Heart right ventricle (tissue), 16 donors: ENCODE data around the gene GPRASP3. TPM values are rescaled to one million over a fixed set of nuclear protein-coding genes. Genes with fewer than 3 reads are reported as not detected.

Experiments used
- ATAC-seq, 8 donors: fragments of 200-7000 bp; cut with Tn5 transposase; one replicate each; pipeline ENCODE4 v1.9.1; 2020; ENCODE audit warnings: mild to moderate bottlenecking in 8 of 8, moderate library complexity in 8 of 8, moderate number of reproducible peaks in 1 of 8
- DNase-seq, 2 donors: peaks; one replicate each; pipeline ENCODE4 v3.0.0-alpha.2; 2020
- H3K27ac ChIP-seq, 10 donors: fragments of 200-600 bp; sonication (generic) in 2 of 10; one replicate each; pipeline versions ENCODE4 v1.5.0 to v1.8.0; 2020 to 2022; ENCODE audit warnings: mild to moderate bottlenecking in 3 of 10
- H3K27me3 ChIP-seq, 7 donors: fragments of 200-600 bp; one replicate each; pipeline ENCODE4 v1.8.0; 2021 to 2022; ENCODE audit warnings: mild to moderate bottlenecking in 2 of 7
- H3K36me3 ChIP-seq, 9 donors: fragments of 200-600 bp; sonication (generic) in 1 of 9; one replicate each; pipeline versions ENCODE4 v1.5.0 to v1.8.0; 2020 to 2022; ENCODE audit warnings: mild to moderate bottlenecking in 2 of 9
- H3K4me1 ChIP-seq, 9 donors: fragments of 200-600 bp; sonication (generic) in 1 of 9; one replicate each; pipeline versions ENCODE4 v1.5.0 to v1.8.0; 2020 to 2022; ENCODE audit warnings: mild to moderate bottlenecking in 4 of 9
- H3K4me3 ChIP-seq, 10 donors: fragments of 200-600 bp; sonication (generic) in 2 of 10; one replicate each; pipeline versions ENCODE4 v1.5.0 to v1.8.0; 2020 to 2022; ENCODE audit warnings: mild to moderate bottlenecking in 7 of 10, moderate library complexity in 2 of 10
- H3K9me3 ChIP-seq, 11 donors: fragments of 200-600 bp in 10 of 11; sonication (generic) in 2 of 11; one replicate each; pipeline versions ENCODE4 v1.5.0 to v1.8.0; 2013 to 2022; ENCODE audit warnings: mild to moderate bottlenecking in 2 of 11, control low read depth in 1 of 11, moderate library complexity in 1 of 11
- WGBS, 2 donors: extraction: QIAGEN DNeasy Blood & Tissue Kit; methylation state at CpG; one replicate each; pipeline ENCODE4 v1.1.7; 2013; ENCODE audit warnings: inconsistent platforms in 1 of 2; 5-methylcytosine and 5-hydroxymethylcytosine counted together
- intact Hi-C, 10 donors: fragments of 100-400 bp; cut with DNase I; formaldehyde crosslinking; loops; one replicate each; pipeline versions ENCODE4 v1.11.1 to v1.14.2; 2022
- polyA plus RNA-seq, 2 donors: library from polyadenylated mRNA; stranded (reverse); fragments of 200-250 nt; gene quantifications; one replicate each; pipeline ENCODE4 v1.2.3, GENCODE V29; 2013
- total RNA-seq, 10 donors: library from RNA; stranded (reverse); fragmentation: NEBNext Ultra II Directional in 3 of 10; extraction: Animal tissue kit (Norgen Biotek cat#: 25700) in 3 of 10; gene quantifications; one replicate each; pipeline versions ENCODE4 v1.2.1 to v1.2.4, GENCODE V29; 2021 to 2023
- TF ChIP-seq, protein P1 (sequence below), 9 donors: fragments of 200-600 bp; sonication (generic) in 2 of 9; IDR thresholded peaks; one replicate each; pipeline versions ENCODE4 v1.5.0 to v1.8.0; 2021 to 2022; ENCODE audit warnings: antibody characterized with exemption in 9 of 9, mild to moderate bottlenecking in 5 of 9, moderate library complexity in 1 of 9
- donor health status: Arrhythmogenic right ventricular cardiomyopathy.
- donor health status: ischemic (EF 13 %, LVEDD 7.1; RV severe dilation, severe dysfunction).
- donor health status: healthy with polysubstance abuse.
- donor health status: DM: no; HTN: yes; CAD: no.
- donor health status: DM: no; HTN: no; CAD: no.
- donor health status: ischemic (EF 25% LVEDD 6.9; RV normal size, moderate dysfunction).
- donor health status: ischemic (EF 25% LVEDD 5.7; RV mildly dilated, moderate dysfunction).
- donor health status: healthy.
- donor health status: DM: yes; HTN: yes; CAD: no.
- donor health status: Ischemic cardiomyopathy.
- donor health status: ischemic (EF 35%, LVEDD 5.7; RV mildly dilated, moderate dysfunction).
- donor health status: nonischemic (EF 11% LVEDD 7.7; RV severe dilation, severe dysfunction).
- donor health status: DM: yes; HTN: yes; CAD: no.
- donor health status: PGD.
- donor health status: ischemic (EF 29% LVEDD 5.4; RV normal size, mild dysfunction).
- donor health status: nonischemic (EF 23%, LVEDD 6.1; RV moderate dilation, normal function).

GPRASP3 gene
- total and polyA plus RNA-seq, 12 donors = 0.73 to 10.1 (median 6.6) TPM

DNA sequence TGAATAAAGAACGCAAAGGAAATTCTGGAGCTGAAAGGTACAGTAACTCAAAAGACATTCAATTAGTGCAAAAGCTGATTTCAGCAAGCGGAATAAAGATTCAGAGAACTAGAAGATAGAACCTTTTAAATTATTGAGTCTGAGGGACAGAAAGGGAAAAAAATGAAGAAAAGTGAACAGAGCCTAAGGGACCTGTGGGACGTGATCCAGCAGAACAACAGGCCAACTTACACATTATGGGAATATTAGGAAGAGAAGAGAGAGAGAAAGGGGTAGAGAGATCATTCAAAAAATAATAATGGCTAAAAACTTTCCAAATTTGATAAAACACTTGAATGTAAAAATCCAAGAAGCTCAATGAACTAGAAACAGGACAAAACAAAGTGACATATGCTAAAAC is 25.8 kb upstream of the GPRASP3 start:
- TF ChIP-seq, protein P1, sequence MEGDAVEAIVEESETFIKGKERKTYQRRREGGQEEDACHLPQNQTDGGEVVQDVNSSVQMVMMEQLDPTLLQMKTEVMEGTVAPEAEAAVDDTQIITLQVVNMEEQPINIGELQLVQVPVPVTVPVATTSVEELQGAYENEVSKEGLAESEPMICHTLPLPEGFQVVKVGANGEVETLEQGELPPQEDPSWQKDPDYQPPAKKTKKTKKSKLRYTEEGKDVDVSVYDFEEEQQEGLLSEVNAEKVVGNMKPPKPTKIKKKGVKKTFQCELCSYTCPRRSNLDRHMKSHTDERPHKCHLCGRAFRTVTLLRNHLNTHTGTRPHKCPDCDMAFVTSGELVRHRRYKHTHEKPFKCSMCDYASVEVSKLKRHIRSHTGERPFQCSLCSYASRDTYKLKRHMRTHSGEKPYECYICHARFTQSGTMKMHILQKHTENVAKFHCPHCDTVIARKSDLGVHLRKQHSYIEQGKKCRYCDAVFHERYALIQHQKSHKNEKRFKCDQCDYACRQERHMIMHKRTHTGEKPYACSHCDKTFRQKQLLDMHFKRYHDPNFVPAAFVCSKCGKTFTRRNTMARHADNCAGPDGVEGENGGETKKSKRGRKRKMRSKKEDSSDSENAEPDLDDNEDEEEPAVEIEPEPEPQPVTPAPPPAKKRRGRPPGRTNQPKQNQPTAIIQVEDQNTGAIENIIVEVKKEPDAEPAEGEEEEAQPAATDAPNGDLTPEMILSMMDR (IDR thresholded peaks at IDR 0.05) = no peak
- 95 to 96% methylated on average over 3 of the region's 3 CpGs for WGBS, 2 donors
- intact Hi-C loops = no loop called here

DNA sequence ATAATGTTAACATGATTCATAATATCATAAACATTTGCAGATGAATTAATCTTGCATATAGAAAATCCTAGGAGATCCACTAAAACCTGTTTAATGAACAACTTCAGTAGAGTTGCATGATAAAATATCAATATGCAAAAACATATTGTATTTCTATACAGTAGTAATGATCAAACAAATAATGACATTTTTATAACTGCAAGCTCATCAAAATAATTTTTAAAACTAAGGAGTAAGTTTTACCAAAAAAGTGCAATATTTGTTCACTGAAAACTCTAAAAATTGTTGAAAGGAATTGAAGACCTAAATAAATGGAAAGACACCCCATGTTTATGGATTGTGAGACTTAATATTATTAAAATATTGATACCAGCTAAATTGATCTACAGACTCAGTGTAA is 24.2 kb upstream of the GPRASP3 start:
- TF ChIP-seq, protein P1 (IDR thresholded peaks at IDR 0.05) = no peak
- DNase-seq (no peak), ATAC-seq (no peak)
- H3K27ac ChIP-seq = no peak overlapping the region
- intact Hi-C loops = no loop called here
- H3K4me1 ChIP-seq = no peaks in the 10 kb centered on the region
- H3K4me3 ChIP-seq = no peak overlapping the region
- H3K9me3 ChIP-seq = peaks cover 0 to 6% (median 0%) of the 10 kb centered on the region in 11 donors
- no peaks in the 10 kb centered on the region for H3K36me3 ChIP-seq
- peaks cover 0 to 14% (median 0%) of the 10 kb centered on the region in 7 donors for H3K27me3 ChIP-seq

More for the DNA sequence above, 25.8 kb upstream of the GPRASP3 start:
- Histone ChIP-seq H3K36me3 (no peaks in the 10 kb centered on the region), H3K4me3 (no peak overlapping the region), H3K27me3 (peaks cover 0 to 9% (median 0%) of the 10 kb centered on the region in 7 donors), H3K4me1 (no peaks in the 10 kb centered on the region), H3K27ac (no peak overlapping the region), H3K9me3 (peaks cover 0 to 6% (median 0%) of the 10 kb centered on the region in 11 donors)
- DNase-seq = no peak
- no peak for ATAC-seq

DNA sequence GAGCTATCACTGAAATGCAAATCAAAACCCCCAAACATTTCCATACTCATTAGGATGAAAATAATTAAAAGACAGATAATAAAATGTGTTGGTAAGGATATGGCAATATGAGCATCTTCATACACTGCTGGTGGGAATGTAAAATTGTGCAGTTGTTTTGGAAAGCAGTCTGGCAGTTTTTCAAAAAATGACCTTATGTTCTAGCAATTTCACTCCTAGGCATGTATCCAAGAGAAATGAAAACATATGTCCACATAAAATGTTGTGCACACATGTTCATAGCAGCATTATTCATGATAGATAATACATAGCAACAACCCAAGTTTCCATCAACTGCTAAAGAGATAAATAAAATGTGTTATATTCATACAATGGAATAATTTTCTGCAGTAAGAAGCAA is 23.0 kb upstream of the GPRASP3 start:
- ATAC-seq = no peak

DNA sequence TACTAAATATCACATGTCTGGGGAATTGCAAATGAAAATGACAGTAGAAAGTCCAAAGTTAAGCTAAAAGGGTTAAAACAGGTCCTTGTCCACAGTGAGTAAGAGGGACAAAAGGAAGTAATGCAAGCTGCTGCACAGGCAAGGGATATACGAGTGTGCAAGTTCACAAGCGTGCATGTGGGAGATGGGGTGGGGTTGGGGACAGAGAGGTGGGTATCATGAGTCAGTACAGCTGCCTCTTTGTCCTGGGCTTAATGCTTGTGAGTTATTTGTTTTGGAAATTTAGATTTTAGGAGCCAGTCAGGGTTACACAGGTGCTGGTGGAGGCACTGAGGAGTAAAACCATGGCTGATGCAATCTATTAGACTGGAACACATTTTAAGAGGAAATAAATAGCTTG is 11.6 kb upstream of the GPRASP3 start:
- Histone ChIP-seq H3K27me3 (peaks cover 0 to 36% (median 0%) of the 10 kb centered on the region in 7 donors), H3K4me1 (peaks cover 0 to 4% (median 0%) of the 10 kb centered on the region in 9 donors), H3K27ac (no peak overlapping the region), H3K9me3 (no peaks in the 10 kb centered on the region), H3K36me3 (no peaks in the 10 kb centered on the region), H3K4me3 (no peak overlapping the region)
- no peak for ATAC-seq
- 62 to 73% methylated on average over 2 of the region's 2 CpGs for WGBS, 2 donors
- intact Hi-C loops = no loop called here
- no peak for DNase-seq
- TF ChIP-seq, protein P1 (IDR thresholded peaks at IDR 0.05) = no peak

More for the DNA sequence above, 23.0 kb upstream of the GPRASP3 start:
- TF ChIP-seq, protein P1 (IDR thresholded peaks at IDR 0.05) = no peak
- no peak for DNase-seq
- no peak overlapping the region for H3K27ac ChIP-seq
- intact Hi-C loops = no loop called here
- H3K4me1 ChIP-seq = no peaks in the 10 kb centered on the region
- H3K27me3 ChIP-seq = peaks cover 0 to 14% (median 0%) of the 10 kb centered on the region in 7 donors
- H3K9me3 ChIP-seq = no peaks in the 10 kb centered on the region
- no peaks in the 10 kb centered on the region for H3K36me3 ChIP-seq
- no peak overlapping the region for H3K4me3 ChIP-seq
